ENCODE data around the gene SLCO4A1. TPM values are rescaled to one million over a fixed set of nuclear protein-coding genes. Genes with fewer than 3 reads are reported as not detected.

The SLCO4A1 gene
- total RNA-seq, 1 experiment from 2014 or later: 4.9 TPM

DNA sequence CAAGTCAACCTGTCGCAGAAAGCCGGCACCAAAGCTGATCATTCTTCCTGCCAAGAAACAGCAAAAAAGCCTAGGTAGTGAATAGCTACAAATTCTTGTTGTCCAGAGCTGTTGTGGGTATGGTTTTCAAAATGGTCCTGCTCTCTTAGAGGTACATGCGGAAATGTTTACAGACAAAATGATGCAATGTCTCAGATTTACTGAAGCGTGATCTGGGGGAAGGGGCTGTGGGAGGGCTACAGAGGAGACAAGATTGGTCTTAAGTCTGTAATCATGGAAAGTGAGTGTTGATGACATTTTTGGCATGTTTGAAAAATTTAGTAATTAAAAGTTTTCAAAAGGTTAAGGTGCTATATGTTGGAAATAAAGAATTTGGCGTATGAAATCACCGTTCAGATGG, 72.5 kb downstream of the SLCO4A1 start:
- no peak for DNase-seq (ENCODE audit: low spot score)

DNA sequence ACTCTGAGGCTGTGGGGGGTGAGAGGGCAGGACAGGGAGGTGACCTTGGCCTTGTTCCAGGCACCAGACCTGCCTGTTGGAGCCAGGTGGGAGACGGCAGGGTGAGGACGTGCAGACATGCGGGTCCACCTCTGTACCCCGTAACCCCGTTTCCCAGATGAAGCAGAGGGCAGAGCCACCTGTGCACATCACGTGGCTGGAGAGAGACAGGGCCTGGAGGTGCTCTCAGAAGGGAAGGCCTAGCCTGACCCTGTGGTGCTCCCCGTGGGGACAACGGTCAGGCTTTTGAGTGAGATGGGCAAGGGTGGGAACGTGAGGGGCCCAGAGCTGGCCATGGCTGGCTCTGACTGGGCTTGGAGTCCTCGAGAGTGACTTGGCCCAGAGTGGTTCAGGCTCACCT, 72.9 kb downstream of the SLCO4A1 start:
- no peak for DNase-seq (ENCODE audit: low spot score)

DNA sequence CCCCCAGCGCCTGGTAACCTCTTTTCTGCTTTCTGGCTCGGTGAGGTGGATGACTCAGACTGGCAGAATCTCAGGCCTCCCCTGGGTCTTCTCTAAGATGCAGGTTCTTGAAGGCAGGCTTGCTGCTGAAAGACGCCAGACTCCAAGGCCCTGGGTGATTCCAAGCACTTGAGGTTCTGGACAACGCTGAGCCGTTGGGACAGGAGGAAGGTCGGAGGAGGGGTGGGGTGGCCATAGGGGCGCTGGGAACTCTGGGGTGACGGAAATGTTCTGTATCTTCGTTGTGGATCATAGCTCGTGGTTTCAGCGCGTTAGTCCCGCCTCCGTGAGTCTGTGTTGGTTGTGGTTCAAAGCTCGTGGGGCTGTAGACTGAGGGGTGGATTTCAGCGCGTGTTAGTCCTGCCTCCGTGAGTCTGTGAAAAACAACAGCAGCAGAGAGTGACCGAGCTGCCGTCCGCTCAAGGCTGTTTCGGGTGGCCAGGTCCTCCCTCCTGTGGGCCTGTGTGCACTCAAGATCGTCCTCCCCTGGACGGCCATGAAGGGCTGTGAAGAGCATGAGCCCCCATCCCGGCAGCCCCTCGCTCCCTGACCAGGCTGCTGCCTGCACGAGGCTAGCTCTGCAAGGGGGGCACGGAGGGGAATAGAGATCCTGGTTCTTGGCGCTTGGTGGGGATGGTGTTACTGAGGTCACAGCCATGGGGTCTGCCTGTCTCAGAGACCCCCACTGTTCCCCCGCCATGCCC, 74.1 kb downstream of the SLCO4A1 start:
- DNase-seq (ENCODE audit: low spot score): no peak

GRCh38 chr20:62716941-62717310, 74.6 kb downstream of the SLCO4A1 start:
- no peak for DNase-seq (ENCODE audit: low spot score)

DNA sequence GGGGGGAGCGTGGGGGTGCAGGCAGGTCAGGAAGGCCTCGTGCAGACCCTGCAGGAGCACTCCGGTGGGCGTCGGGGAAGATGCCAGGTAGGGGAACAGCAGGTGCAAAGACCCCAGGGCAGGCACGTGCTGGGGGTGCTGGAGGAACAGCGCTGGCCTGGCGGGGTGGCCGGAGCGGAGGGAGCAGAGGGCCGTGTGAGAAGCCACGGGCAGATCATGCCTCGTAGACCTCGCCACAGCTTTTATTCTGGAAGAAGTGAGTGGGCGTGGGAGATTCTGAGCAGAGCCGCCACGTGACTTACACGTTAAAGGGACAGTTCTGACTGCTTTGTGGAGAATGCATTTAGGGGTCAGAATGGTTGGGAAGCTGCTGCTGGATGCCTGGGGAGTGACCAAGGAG, 75.6 kb downstream of the SLCO4A1 start:
- DNase-seq (ENCODE audit: low spot score): no peak

DNA sequence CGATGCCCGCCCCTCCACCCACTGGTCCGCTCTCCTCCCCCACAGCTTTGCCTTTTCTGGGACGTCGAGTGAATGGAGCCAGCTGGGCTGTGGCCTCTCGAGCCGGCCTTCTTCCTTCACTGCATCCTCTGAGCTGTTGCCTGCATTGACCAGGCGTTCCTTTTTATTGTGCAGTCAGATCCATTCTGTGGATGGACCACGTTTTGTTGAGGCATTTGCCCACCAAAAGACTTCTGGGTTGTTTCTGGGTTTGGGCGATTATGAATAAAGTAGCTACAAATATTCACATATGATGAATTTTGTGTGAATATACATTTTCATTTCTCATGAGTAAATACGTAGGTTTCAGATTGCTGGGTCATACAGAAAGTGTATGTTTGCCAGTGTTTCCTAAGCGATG, 76.2 kb downstream of the SLCO4A1 start:
- no peak for DNase-seq (ENCODE audit: low spot score)

DNA sequence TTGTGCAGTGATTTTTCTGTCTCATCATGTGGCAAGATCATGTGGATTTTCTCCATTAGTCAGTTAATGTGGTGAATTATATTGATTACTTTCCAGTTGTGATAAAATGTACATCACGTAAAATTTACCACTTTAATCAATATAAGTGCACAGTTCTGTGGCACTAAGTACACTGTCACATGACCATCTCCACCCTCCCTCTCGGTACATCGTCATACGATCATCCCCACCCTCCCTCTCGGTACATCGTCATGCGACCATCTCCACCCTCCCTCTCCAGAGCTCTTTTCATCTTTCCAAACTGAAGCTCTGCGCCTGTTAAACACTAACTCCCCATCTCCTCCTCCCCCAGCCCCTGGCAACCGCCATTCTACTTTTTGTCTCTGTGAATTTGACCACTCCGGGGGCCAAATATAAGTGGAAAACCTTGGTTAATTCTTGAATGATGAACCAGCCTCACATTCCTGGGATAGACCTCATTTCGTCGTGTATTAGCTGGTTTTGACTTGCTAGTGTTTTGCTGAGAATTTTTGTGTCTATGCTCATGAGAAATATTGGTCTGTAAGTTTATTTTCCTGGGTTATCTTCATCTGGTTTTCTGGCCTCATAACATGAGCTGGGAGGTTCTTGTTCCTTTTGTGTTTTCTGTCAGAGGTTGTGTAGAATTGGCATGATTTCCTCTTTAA, 77.1 kb downstream of the SLCO4A1 start:
- no peak for DNase-seq (ENCODE audit: low spot score)

Other genes starting within 250 kb of the SLCO4A1 start
- gene CABLES2, start 235.2 kb upstream of the SLCO4A1 start, total RNA-seq (2014; rRNA removed; shearing (Covaris generic)): 2.4 and 4.8 TPM in 2 replicates
- gene RBBP8NL, start 215.0 kb upstream of the SLCO4A1 start, total RNA-seq (2014; rRNA removed; shearing (Covaris generic)): not detected in 2 replicates
- gene GATA5, start 166.5 kb upstream of the SLCO4A1 start, total RNA-seq (2014; rRNA removed; shearing (Covaris generic)): 0.10 and 0.41 TPM in 2 replicates
- not detected in 2 replicates for gene NTSR1, start 66.3 kb downstream of the SLCO4A1 start, total RNA-seq (2014; rRNA removed; shearing (Covaris generic))
- gene MRGBP, start 154.0 kb downstream of the SLCO4A1 start, total RNA-seq (2014; rRNA removed; shearing (Covaris generic)): 33.9 and 34.2 TPM in 2 replicates
- 30.9 and 43.8 TPM in 2 replicates for gene OGFR, start 162.3 kb downstream of the SLCO4A1 start, total RNA-seq (2014; rRNA removed; shearing (Covaris generic))
- gene COL9A3, start 174.5 kb downstream of the SLCO4A1 start, total RNA-seq (2014; rRNA removed; shearing (Covaris generic)): not detected in 2 replicates
- gene TCFL5, start 219.3 kb downstream of the SLCO4A1 start, total RNA-seq (2014; rRNA removed; shearing (Covaris generic)): 10.3 and 11.7 TPM in 2 replicates